Neuronal stem cell (in vitro differentiated cells): ENCODE data around the gene SYNE2.

Experiments
- DNase-seq: peaks from one replicate; pipeline ENCODE4 v3.0.0-alpha.2; 2013; ENCODE audit warnings: low spot score
- H2AFZ ChIP-seq: one replicate; pipeline ENCODE4 v1.6.1; 2013; ENCODE audit warnings: mild to moderate bottlenecking, low read length, inconsistent platforms
- H2AK5ac ChIP-seq: 2 replicates; pipeline ENCODE4 v1.6.1; 2013; ENCODE audit warnings: low read depth, mild to moderate bottlenecking, inconsistent platforms, low read length, moderate library complexity, mixed read lengths
- H2BK120ac ChIP-seq: 2 replicates; pipeline ENCODE4 v1.6.1; 2013; ENCODE audit warnings: low read depth, mild to moderate bottlenecking, inconsistent platforms, low read length, moderate library complexity, mixed read lengths
- H2BK12ac ChIP-seq: one replicate; pipeline ENCODE4 v1.6.1; 2013; ENCODE audit warnings: low read length, inconsistent platforms
- H2BK15ac ChIP-seq: 2 replicates; pipeline ENCODE4 v1.6.1; 2013; ENCODE audit warnings: mild to moderate bottlenecking, low read length, inconsistent platforms, mixed read lengths
- H2BK5ac ChIP-seq: one replicate; pipeline ENCODE4 v1.6.1; 2013; ENCODE audit warnings: inconsistent platforms, mild to moderate bottlenecking, low read length, moderate library complexity
- H3K14ac ChIP-seq: one replicate; pipeline ENCODE4 v1.6.1; 2013; ENCODE audit warnings: low read length, inconsistent platforms
- H3K18ac ChIP-seq: 2 replicates; pipeline ENCODE4 v1.6.1; 2013; ENCODE audit warnings: low read length, inconsistent platforms
- H3K23ac ChIP-seq: 2 replicates; pipeline ENCODE4 v1.6.1; 2013; ENCODE audit warnings: low read depth, mild to moderate bottlenecking, mixed read lengths, low read length, inconsistent platforms; ENCODE audit not compliant: poor library complexity
- H3K27ac ChIP-seq: replicated peaks from 3 replicates; pipeline ENCODE4 v1.5.1; 2013; ENCODE audit warnings: low read length, inconsistent platforms
- H3K27me3 ChIP-seq, 3 experiments: 2 replicates each; pipeline ENCODE4 v1.6.1; 2013; ENCODE audit warnings: low read length in 3 of 3, mild to moderate bottlenecking in 2 of 3, inconsistent platforms in 1 of 3, low read depth in 1 of 3, mixed read lengths in 1 of 3, moderate library complexity in 1 of 3; ENCODE audit not compliant: control insufficient read depth in 3 of 3, insufficient read depth in 3 of 3
- H3K36me3 ChIP-seq, 2 donors: replicated peaks in 1 of 2; 2 replicates each; pipeline ENCODE4 v1.6.1; 2013; ENCODE audit warnings: low read length in 2 of 2; ENCODE audit not compliant: control insufficient read depth in 2 of 2, insufficient read depth in 2 of 2
- H3K4ac ChIP-seq: 2 replicates; pipeline ENCODE4 v1.6.1; 2013; ENCODE audit warnings: inconsistent platforms, mild to moderate bottlenecking, low read length, moderate library complexity
- H3K4me1 ChIP-seq, 2 donors: 1 replicate in 1 of 2; 2 replicates in 1 of 2; pipeline ENCODE4 v1.6.1; 2013; ENCODE audit warnings: low read length in 2 of 2, low read depth in 1 of 2; ENCODE audit not compliant: control insufficient read depth in 2 of 2, insufficient read depth in 1 of 2
- H3K4me2 ChIP-seq: one replicate; pipeline ENCODE4 v1.6.1; 2013; ENCODE audit warnings: mild to moderate bottlenecking, low read length, inconsistent platforms; ENCODE audit not compliant: insufficient read depth, poor library complexity, severe bottlenecking
- H3K4me3 ChIP-seq, 2 donors: 2 replicates each; pipeline ENCODE4 v1.5.1; 2013; ENCODE audit warnings: low read length in 2 of 2, mild to moderate bottlenecking in 2 of 2, inconsistent platforms in 1 of 2, moderate library complexity in 1 of 2
- H3K79me1 ChIP-seq: one replicate; pipeline ENCODE4 v1.6.1; 2013; ENCODE audit warnings: low read depth, mild to moderate bottlenecking, inconsistent platforms, low read length, moderate library complexity
- H3K9ac ChIP-seq: one replicate; pipeline ENCODE4 v1.6.1; 2013; ENCODE audit warnings: mild to moderate bottlenecking, low read depth, low read length, inconsistent platforms; ENCODE audit not compliant: poor library complexity
- H3K9me3 ChIP-seq, 2 donors: replicated peaks in 1 of 2; 2 replicates each; pipeline versions ENCODE3 to v1.6.1; 2013; ENCODE audit warnings: low read length in 2 of 2, mild to moderate bottlenecking in 2 of 2, inconsistent platforms in 1 of 2, low read depth in 1 of 2, mixed read lengths in 1 of 2, moderate library complexity in 1 of 2; ENCODE audit not compliant: control insufficient read depth in 2 of 2, insufficient read depth in 1 of 2
- H4K8ac ChIP-seq: one replicate; pipeline ENCODE4 v1.6.1; 2013; ENCODE audit warnings: low read depth, mild to moderate bottlenecking, inconsistent platforms, low read length, moderate library complexity
- H4K91ac ChIP-seq: one replicate; pipeline ENCODE4 v1.6.1; 2013; ENCODE audit warnings: low read length, low read depth, mild to moderate bottlenecking, inconsistent platforms; ENCODE audit not compliant: poor library complexity
- WGBS, 2 donors: extraction: QIAGEN DNeasy Blood & Tissue Kit; methylation state at CpG; one replicate each; pipeline ENCODE4 v1.1.7; 2013; ENCODE audit warnings: missing lambda C conversion rate in 2 of 2, mixed read lengths in 1 of 2; ENCODE audit not compliant: insufficient read length in 2 of 2, insufficient replicate concordance in 1 of 2; ENCODE audit errors: extremely low coverage in 2 of 2; 5-methylcytosine and 5-hydroxymethylcytosine counted together

SYNE2 gene

DNA sequence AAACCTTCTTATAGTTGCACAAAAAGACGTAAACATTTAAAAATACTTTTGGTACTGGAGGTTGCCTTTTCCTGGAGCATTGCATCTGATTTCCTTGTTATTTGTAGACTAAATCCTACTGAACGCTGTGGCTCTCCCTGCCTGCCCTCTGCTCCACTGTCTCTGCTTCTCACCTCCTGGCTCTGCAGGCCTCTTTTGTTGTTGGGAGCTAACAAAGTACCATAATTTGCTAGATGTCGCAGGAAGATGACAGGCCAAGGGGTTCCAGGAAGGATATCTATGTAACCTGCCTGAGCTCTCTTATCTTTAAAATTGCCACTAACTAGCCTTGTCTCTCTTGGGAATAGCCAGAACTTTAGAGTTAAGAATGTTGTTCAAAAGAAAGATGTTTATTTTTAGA, 21.4 kb downstream of the SYNE2 start:
- H3K4me2 ChIP-seq, result no peak overlapping the region
- no peak overlapping the region for H3K27ac ChIP-seq
- H3K79me1 ChIP-seq, result peaks cover 4% of the 10 kb centered on the region
- peaks cover 3 to 7% of the 10 kb centered on the region in 2 donors for H3K4me1 ChIP-seq
- H4K8ac ChIP-seq, result no peak overlapping the region
- no peak overlapping the region for H2BK120ac ChIP-seq
- no peak overlapping the region for H4K91ac ChIP-seq
- whole genome bisulfite sequencing, 2 donors, result no CpG with 5 or more reads among the region's 3 CpGs
- H3K14ac ChIP-seq, result no peak overlapping the region
- no peak for DNase-seq
- peaks cover 0 to 16% of the 10 kb centered on the region in 2 donors for H3K36me3 ChIP-seq
- H3K27me3 ChIP-seq, result no peaks in the 10 kb centered on the region
- H2AK5ac ChIP-seq, result no peak overlapping the region
- no peak overlapping the region for H3K18ac ChIP-seq
- H3K23ac ChIP-seq, result no peak overlapping the region
- no peaks in the 10 kb centered on the region for H3K9me3 ChIP-seq
- no peak overlapping the region for H2BK5ac ChIP-seq
- no peak overlapping the region for H3K4ac ChIP-seq
- no peak overlapping the region for H2BK12ac ChIP-seq
- no peak overlapping the region for H2BK15ac ChIP-seq
- H3K9ac ChIP-seq, result no peak overlapping the region
- no peak overlapping the region for H2AFZ ChIP-seq
- no peak overlapping the region for H3K4me3 ChIP-seq

DNA sequence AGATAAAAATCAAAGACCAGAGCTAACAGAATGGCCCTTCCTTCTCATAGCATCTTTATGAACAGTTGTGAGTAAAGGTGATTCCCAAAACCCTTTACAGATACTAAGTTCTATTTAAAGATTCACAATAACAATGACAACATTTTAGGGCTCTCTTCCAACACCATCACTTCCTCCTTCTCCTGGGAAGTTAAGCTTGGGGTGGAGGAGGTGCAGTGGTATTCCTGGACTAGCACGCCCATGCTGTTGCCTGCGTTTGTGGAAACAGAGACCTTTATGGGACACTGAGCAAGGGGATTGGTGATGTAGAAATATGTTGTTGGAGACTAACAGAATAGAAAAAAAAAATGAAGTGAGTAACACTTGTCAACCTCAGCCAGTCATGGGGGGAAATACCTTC, 22.5 kb downstream of the SYNE2 start:
- H2BK5ac ChIP-seq, result no peak overlapping the region
- H4K91ac ChIP-seq, result no peak overlapping the region
- H3K4me2 ChIP-seq, result no peak overlapping the region
- no peak overlapping the region for H2BK12ac ChIP-seq
- WGBS, 2 donors, result no CpG with 5 or more reads among the region's 2 CpGs
- H3K4me3 ChIP-seq, result no peak overlapping the region
- H3K9me3 ChIP-seq, result no peaks in the 10 kb centered on the region
- no peak overlapping the region for H2BK120ac ChIP-seq
- peaks cover 3 to 7% of the 10 kb centered on the region in 2 donors for H3K4me1 ChIP-seq
- no peak overlapping the region for H4K8ac ChIP-seq
- peaks cover 4% of the 10 kb centered on the region for H3K79me1 ChIP-seq
- no peak overlapping the region for H3K23ac ChIP-seq
- H2AK5ac ChIP-seq, result no peak overlapping the region
- no peak overlapping the region for H2BK15ac ChIP-seq
- no peak overlapping the region for H3K9ac ChIP-seq
- no peaks in the 10 kb centered on the region for H3K27me3 ChIP-seq
- no peak overlapping the region for H3K18ac ChIP-seq
- no peak overlapping the region for H3K27ac ChIP-seq
- H3K4ac ChIP-seq, result no peak overlapping the region
- H2AFZ ChIP-seq, result no peak overlapping the region
- DNase-seq, result no peak
- no peak overlapping the region for H3K14ac ChIP-seq
- peaks cover 0 to 16% of the 10 kb centered on the region in 2 donors for H3K36me3 ChIP-seq

- H3K79me1 ChIP-seq, result peaks cover 4% of the 10 kb centered on the region
- H3K9ac ChIP-seq, result no peak overlapping the region
- no peaks in the 10 kb centered on the region for H3K9me3 ChIP-seq
- DNase-seq, result no peak
- H4K8ac ChIP-seq, result no peak overlapping the region
- no CpG with 5 or more reads among the region's 3 CpGs for WGBS, 2 donors
- no peak overlapping the region for H4K91ac ChIP-seq
- no peak overlapping the region for H2BK5ac ChIP-seq
- no peaks in the 10 kb centered on the region for H3K27me3 ChIP-seq
- no peak overlapping the region for H3K23ac ChIP-seq
- H3K18ac ChIP-seq, result no peak overlapping the region
- H2BK12ac ChIP-seq, result no peak overlapping the region
- H3K27ac ChIP-seq, result no peak overlapping the region
- no peak overlapping the region for H2AFZ ChIP-seq
- H3K4me3 ChIP-seq, result no peak overlapping the region
- H3K4me1 ChIP-seq, result peaks cover 3 to 7% of the 10 kb centered on the region in 2 donors
- H3K36me3 ChIP-seq, result peaks cover 0 to 26% of the 10 kb centered on the region in 2 donors
- H3K4ac ChIP-seq, result no peak overlapping the region
- H2AK5ac ChIP-seq, result no peak overlapping the region
- no peak overlapping the region for H2BK120ac ChIP-seq
- H3K4me2 ChIP-seq, result no peak overlapping the region
- H2BK15ac ChIP-seq, result no peak overlapping the region
- H3K14ac ChIP-seq, result no peak overlapping the region
Observed at GRCh38 chr14:63877550-63877939, 24.7 kb downstream of the SYNE2 start.

GRCh38 chr14:63878052-63878451, 25.2 kb downstream of the SYNE2 start:
- no peak overlapping the region for H3K9ac ChIP-seq
- peaks cover 3 to 7% of the 10 kb centered on the region in 2 donors for H3K4me1 ChIP-seq
- no peak overlapping the region for H2AK5ac ChIP-seq
- no peaks in the 10 kb centered on the region for H3K27me3 ChIP-seq
- no peaks in the 10 kb centered on the region for H3K9me3 ChIP-seq
- DNase-seq, result no peak
- no peak overlapping the region for H3K4ac ChIP-seq
- H2AFZ ChIP-seq, result no peak overlapping the region
- H3K4me2 ChIP-seq, result no peak overlapping the region
- no peak overlapping the region for H3K4me3 ChIP-seq
- peaks cover 4% of the 10 kb centered on the region for H3K79me1 ChIP-seq
- H2BK5ac ChIP-seq, result no peak overlapping the region
- no peak overlapping the region for H2BK12ac ChIP-seq
- WGBS, 2 donors, result no CpG with 5 or more reads among the region's 3 CpGs
- H3K27ac ChIP-seq, result no peak overlapping the region
- H3K18ac ChIP-seq, result no peak overlapping the region
- H4K91ac ChIP-seq, result no peak overlapping the region
- H4K8ac ChIP-seq, result no peak overlapping the region
- H2BK15ac ChIP-seq, result no peak overlapping the region
- H3K23ac ChIP-seq, result no peak overlapping the region
- H3K14ac ChIP-seq, result no peak overlapping the region
- H3K36me3 ChIP-seq, result peaks cover 0 to 21% of the 10 kb centered on the region in 2 donors
- no peak overlapping the region for H2BK120ac ChIP-seq
